PFSK-1 (cell line): ENCODE data around the gene PLEK2.

Source experiments
- FOXP2 ChIP-seq: optimal IDR thresholded peaks from 2 replicates; pipeline ENCODE3; 2011; ENCODE audit warnings: borderline replicate concordance, control low read depth, inconsistent platforms; ENCODE audit not compliant: insufficient read depth; ENCODE audit errors: extremely low read length, extremely low read depth
- POLR2AphosphoS5 ChIP-seq: IDR thresholded peaks from 2 replicates; pipeline ENCODE4 v1.6.1; 2012; ENCODE audit warnings: low read depth, mild to moderate bottlenecking, control low read depth, low read length, moderate library complexity
- REST ChIP-seq, 2 experiments: IDR thresholded peaks; 2 replicates each; pipeline versions ENCODE4 v1.6.1 to v1.8.0; 2011 to 2012; ENCODE audit warnings: low read depth in 2 of 2, low read length in 2 of 2, control low read depth in 1 of 2, inconsistent platforms in 1 of 2, mild to moderate bottlenecking in 1 of 2, moderate library complexity in 1 of 2; ENCODE audit not compliant: insufficient read depth in 1 of 2
- SIN3A ChIP-seq: IDR thresholded peaks from 2 replicates; pipeline ENCODE4 v1.6.1; 2012; ENCODE audit warnings: mild to moderate bottlenecking, low read length, moderate library complexity, borderline replicate concordance; ENCODE audit not compliant: insufficient read depth
- TAF1 ChIP-seq: IDR thresholded peaks from 2 replicates; pipeline ENCODE4 v1.6.1; 2012; ENCODE audit warnings: low read length, control low read depth, borderline replicate concordance; ENCODE audit not compliant: insufficient read depth

PLEK2 gene

GRCh38 chr14:67425608-67426007 is 13.6 kb upstream of the PLEK2 start:
- no peak for TF ChIP-seq POLR2AphosphoS5
- TF ChIP-seq REST (IDR thresholded peaks at IDR 0.05; ENCODE audit: insufficient read depth in 1 of 2, low read depth in 2 of 2, low read length in 2 of 2), result no peak
- no peak for TF ChIP-seq SIN3A
- TF ChIP-seq FOXP2, result no peak
- TF ChIP-seq TAF1, result no peak

- no peak for TF ChIP-seq FOXP2
- TF ChIP-seq POLR2AphosphoS5, result no peak
- TF ChIP-seq SIN3A, result no peak
- no peak for TF ChIP-seq TAF1
- TF ChIP-seq REST (IDR thresholded peaks at IDR 0.05; ENCODE audit: insufficient read depth in 1 of 2, low read depth in 2 of 2, low read length in 2 of 2), result no peak
These were observed 12.6 kb upstream of the PLEK2 start for GRCh38 chr14:67424539-67424938.

- TF ChIP-seq TAF1, result no peak
- no peak for TF ChIP-seq REST (IDR thresholded peaks at IDR 0.05; ENCODE audit: insufficient read depth in 1 of 2, low read depth in 2 of 2, low read length in 2 of 2)
- no peak for TF ChIP-seq FOXP2
- TF ChIP-seq SIN3A, result no peak
- TF ChIP-seq POLR2AphosphoS5, result no peak
These were observed 11.5 kb upstream of the PLEK2 start for GRCh38 chr14:67423424-67423823.

- TF ChIP-seq FOXP2 (no peak), SIN3A (no peak), REST (IDR thresholded peaks at IDR 0.05; ENCODE audit: insufficient read depth in 1 of 2, low read depth in 2 of 2, low read length in 2 of 2) (no peak), TAF1 (no peak), POLR2AphosphoS5 (no peak)
These were observed 9.6 kb upstream of the PLEK2 start for GRCh38 chr14:67421356-67422224.
